Neural crest cell (in vitro differentiated cells): ENCODE data around the gene CCDC27. TPM values are rescaled to one million over a fixed set of nuclear protein-coding genes. Genes with fewer than 3 reads are reported as not detected.

Experiments
- DNase-seq: peaks from one replicate; pipeline ENCODE4 v3.0.0; 2021; ENCODE audit warnings: low read depth, mixed read lengths, low spot score
- H3K27ac Mint-ChIP-seq: one replicate; pipeline ENCODE4 v1.8.0; 2021; ENCODE audit warnings: mild to moderate bottlenecking, mixed read lengths; ENCODE audit not compliant: unreplicated experiment
- H3K27me3 Mint-ChIP-seq: 2 replicates; pipeline ENCODE4 v1.8.0; 2021; ENCODE audit warnings: low read depth, mild to moderate bottlenecking, mixed read lengths
- H3K36me3 Mint-ChIP-seq: 2 replicates; pipeline ENCODE4 v1.8.0; 2021; ENCODE audit warnings: low read depth, mild to moderate bottlenecking, mixed read lengths
- H3K4me1 Mint-ChIP-seq: 2 replicates; pipeline ENCODE4 v1.8.0; 2021; ENCODE audit warnings: mixed read lengths
- H3K4me3 Mint-ChIP-seq: one replicate; pipeline ENCODE4 v1.8.0; 2021; ENCODE audit warnings: mild to moderate bottlenecking, mixed read lengths
- H3K9me3 Mint-ChIP-seq: 2 replicates; pipeline ENCODE4 v1.8.0; 2021; ENCODE audit warnings: mixed read lengths
- CTCF ChIP-seq: fragments of 200-600 bp; sonication (generic); conservative IDR thresholded peaks from 2 replicates; pipeline ENCODE4 v1.5.0; 2021; ENCODE audit warnings: antibody characterized with exemption, mild to moderate bottlenecking
- total RNA-seq: library from RNA; stranded (reverse); gene quantifications from 2 replicates; pipeline ENCODE4 v1.2.1, GENCODE V29; 2021

Gene CCDC27
- total RNA-seq, 1 donor from 2014 or later = not detected

DNA sequence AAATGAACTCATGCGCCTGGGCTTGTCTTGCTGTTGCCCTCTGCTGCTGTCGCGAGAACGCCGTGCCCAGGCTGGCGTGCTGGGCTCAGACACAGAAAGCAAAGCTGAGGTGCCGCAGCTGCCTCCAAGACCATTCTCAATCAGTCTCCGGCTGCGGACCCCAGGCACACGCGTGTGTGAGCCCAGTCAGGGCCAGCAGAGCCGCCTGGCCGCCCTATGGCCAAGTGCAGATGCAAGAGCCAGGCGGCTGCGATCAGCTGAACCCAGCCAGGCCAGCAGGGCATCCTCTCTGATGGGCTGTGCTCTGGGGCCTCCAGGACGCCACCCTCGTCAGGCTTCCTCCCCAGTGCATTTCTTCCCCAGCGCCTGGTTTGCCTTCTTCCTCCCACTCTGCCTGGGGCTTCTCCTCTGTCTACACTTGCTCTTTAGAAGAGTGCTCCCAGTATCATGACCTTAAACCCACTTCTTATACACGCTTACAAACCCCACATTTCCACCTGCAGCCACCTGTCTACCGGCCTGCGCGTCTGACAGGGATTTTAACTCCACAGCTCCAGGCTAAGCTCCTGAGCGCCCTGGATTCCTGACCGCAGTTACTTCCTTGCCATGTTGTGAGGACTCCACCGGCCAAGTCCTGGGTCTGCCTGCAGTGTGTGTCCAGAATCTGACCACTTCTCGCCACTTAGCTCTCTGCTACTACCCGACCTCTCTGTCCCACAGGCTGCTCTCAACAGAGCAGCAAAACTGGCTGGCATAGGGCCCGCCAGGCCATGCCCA is 65.8 kb downstream of the CCDC27 start:
- H3K4me1 Mint-ChIP-seq = no peaks in the 10 kb centered on the region
- no peak for DNase-seq
- no peak overlapping the region for H3K4me3 Mint-ChIP-seq
- no peaks in the 10 kb centered on the region for H3K27me3 Mint-ChIP-seq
- H3K9me3 Mint-ChIP-seq = no peaks in the 10 kb centered on the region
- no peaks in the 10 kb centered on the region for H3K36me3 Mint-ChIP-seq
- TF ChIP-seq CTCF = no peak
- H3K27ac Mint-ChIP-seq = no peak overlapping the region

DNA sequence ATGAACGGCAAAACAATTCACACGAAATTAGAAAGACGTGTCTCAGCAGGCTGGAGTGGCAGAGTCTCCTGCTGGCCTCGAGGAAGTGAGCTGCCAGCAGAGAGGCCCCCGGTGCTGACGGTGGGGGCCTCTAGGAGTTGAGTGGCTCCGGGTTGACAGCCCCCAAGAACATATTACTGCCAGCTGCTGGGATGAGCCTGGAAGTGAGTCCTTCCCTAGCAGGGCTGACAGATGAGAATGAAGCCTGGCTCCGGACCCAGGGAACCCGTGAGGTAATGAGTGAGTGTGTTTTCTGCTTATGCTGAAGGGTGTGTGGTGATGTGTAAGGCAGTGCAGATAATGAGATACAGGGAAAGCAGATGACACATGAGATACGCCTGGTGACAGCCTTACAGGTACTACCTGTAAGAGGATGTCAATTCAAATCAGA is 67.5 kb downstream of the CCDC27 start:
- Mint-ChIP-seq H3K9me3 (no peaks in the 10 kb centered on the region), H3K36me3 (peaks cover 3% of the 10 kb centered on the region), H3K27ac (no peak overlapping the region), H3K4me1 (no peaks in the 10 kb centered on the region), H3K27me3 (no peaks in the 10 kb centered on the region), H3K4me3 (no peak overlapping the region)
- no peak for DNase-seq
- no peak for TF ChIP-seq CTCF

DNA sequence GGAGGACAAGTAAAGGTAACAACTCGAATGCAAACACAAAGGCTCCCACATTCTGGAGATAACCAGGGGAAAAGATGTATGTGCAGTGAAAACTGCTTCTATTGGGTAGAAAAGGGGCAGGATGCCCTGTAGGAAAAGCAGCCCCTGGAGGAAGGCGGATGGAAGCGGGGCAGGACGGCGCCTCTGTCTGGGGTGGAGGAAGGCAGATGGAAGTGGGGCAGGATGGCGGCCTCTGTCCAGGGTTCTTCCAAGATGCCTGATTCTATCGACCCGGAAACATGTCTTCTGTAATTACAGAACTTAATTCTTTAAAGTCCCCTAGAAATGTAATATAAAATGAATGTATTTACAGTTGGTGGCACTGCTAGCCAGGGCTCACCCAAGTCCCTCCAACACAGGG is 68.1 kb downstream of the CCDC27 start:
- no peaks in the 10 kb centered on the region for H3K9me3 Mint-ChIP-seq
- H3K27me3 Mint-ChIP-seq = no peaks in the 10 kb centered on the region
- no peak overlapping the region for H3K4me3 Mint-ChIP-seq
- H3K4me1 Mint-ChIP-seq = no peaks in the 10 kb centered on the region
- no peak overlapping the region for H3K27ac Mint-ChIP-seq
- DNase-seq = no peak
- no peak for TF ChIP-seq CTCF
- peaks cover 3% of the 10 kb centered on the region for H3K36me3 Mint-ChIP-seq

- no peak for TF ChIP-seq CTCF
- DNase-seq = no peak
- Mint-ChIP-seq H3K27ac (no peak overlapping the region), H3K4me3 (no peak overlapping the region), H3K4me1 (no peaks in the 10 kb centered on the region), H3K9me3 (no peaks in the 10 kb centered on the region), H3K27me3 (no peaks in the 10 kb centered on the region), H3K36me3 (peaks cover 3% of the 10 kb centered on the region)
Observed at GRCh38 chr1:3821004-3821403, 68.8 kb downstream of the CCDC27 start.

Other genes starting within 250 kb of the CCDC27 start
- 36.7 and 38.8 TPM in 2 replicates for gene MEGF6, start 140.9 kb upstream of the CCDC27 start, total RNA-seq
- 14.5 and 14.9 TPM in 2 replicates for gene TPRG1L, start 127.4 kb upstream of the CCDC27 start, total RNA-seq
- gene WRAP73, start 102.3 kb upstream of the CCDC27 start, total RNA-seq = 26.0 and 28.9 TPM in 2 replicates
- gene TP73, start 99.9 kb upstream of the CCDC27 start, total RNA-seq = 1.5 and 2.1 TPM in 2 replicates
- 3.8 and 4.7 TPM in 2 replicates for gene SMIM1, start 20.3 kb downstream of the CCDC27 start, total RNA-seq
- gene LRRC47, start 44.0 kb downstream of the CCDC27 start, total RNA-seq = 57.9 and 59.6 TPM in 2 replicates
- 36.2 and 37.3 TPM in 2 replicates for gene CEP104, start 104.8 kb downstream of the CCDC27 start, total RNA-seq
- gene DFFB, start 105.0 kb downstream of the CCDC27 start, total RNA-seq = 11.3 and 13.1 TPM in 2 replicates
- 36.8 and 39.6 TPM in 2 replicates for gene C1orf174, start 147.8 kb downstream of the CCDC27 start, total RNA-seq